Osteocyte (in vitro differentiated cells): ENCODE results near the gene CHFR. TPM values are rescaled to one million over a fixed set of nuclear protein-coding genes. Genes with fewer than 3 reads are reported as not detected.
"Not testable (repeated sequence)": the region's sequence is repeated elsewhere in the genome, so short reads cannot be mapped to it uniquely, and the experiment has no call there.

Source experiments
- DNase-seq: peaks from one replicate; pipeline ENCODE4 v3.0.0; 2021; ENCODE audit warnings: mixed read lengths; ENCODE audit not compliant: unreplicated experiment; ENCODE audit errors: extremely low spot score
- H3K27ac Mint-ChIP-seq: one replicate; pipeline ENCODE4 v1.8.0; 2021; ENCODE audit warnings: mild to moderate bottlenecking, mixed read lengths; ENCODE audit not compliant: unreplicated experiment
- H3K27me3 Mint-ChIP-seq: one replicate; pipeline ENCODE4 v1.8.0; 2021; ENCODE audit warnings: mixed read lengths; ENCODE audit not compliant: unreplicated experiment
- H3K36me3 Mint-ChIP-seq: one replicate; pipeline ENCODE4 v1.8.0; 2021; ENCODE audit warnings: mixed read lengths; ENCODE audit not compliant: unreplicated experiment
- H3K4me1 Mint-ChIP-seq: one replicate; pipeline ENCODE4 v1.8.0; 2021; ENCODE audit warnings: mixed read lengths; ENCODE audit not compliant: unreplicated experiment
- H3K4me3 Mint-ChIP-seq: one replicate; pipeline ENCODE4 v1.8.0; 2021; ENCODE audit warnings: mild to moderate bottlenecking, moderate library complexity, mixed read lengths; ENCODE audit not compliant: unreplicated experiment
- H3K9me3 Mint-ChIP-seq: one replicate; pipeline ENCODE4 v1.8.0; 2021; ENCODE audit warnings: mixed read lengths; ENCODE audit not compliant: unreplicated experiment
- CTCF ChIP-seq: fragments of 200-600 bp; sonication (generic); IDR thresholded peaks from 2 replicates; pipeline ENCODE4 v1.5.0; 2021; ENCODE audit warnings: antibody characterized with exemption, mild to moderate bottlenecking, moderate library complexity
- total RNA-seq: library from RNA; stranded (reverse); gene quantifications from 2 replicates; pipeline ENCODE4 v1.2.1, GENCODE V29; 2021

CHFR gene
- total RNA-seq, 1 donor from 2014 or later = 58.4 TPM

GRCh38 chr12:132847363-132848356 lies 39.7 kb downstream of the CHFR start:
- Mint-ChIP-seq H3K4me1 (no peaks in the 10 kb centered on the region), H3K36me3 (peaks cover 43% of the 10 kb centered on the region), H3K9me3 (no peaks in the 10 kb centered on the region), H3K27ac (no peak overlapping the region), H3K27me3 (no peaks in the 10 kb centered on the region), H3K4me3 (no peak overlapping the region)
- TF ChIP-seq CTCF = no peak
- no peak for DNase-seq

GRCh38 chr12:132844681-132845080 lies 42.7 kb downstream of the CHFR start:
- not testable (repeated sequence) for H3K4me1 Mint-ChIP-seq, H3K27ac Mint-ChIP-seq, DNase-seq, H3K4me3 Mint-ChIP-seq, H3K27me3 Mint-ChIP-seq, H3K9me3 Mint-ChIP-seq
- H3K36me3 Mint-ChIP-seq = peaks cover 50% of the 10 kb centered on the region

GRCh38 chr12:132842449-132843045 lies 44.9 kb downstream of the CHFR start:
- no peaks in the 10 kb centered on the region for H3K9me3 Mint-ChIP-seq
- no peaks in the 10 kb centered on the region for H3K4me1 Mint-ChIP-seq
- peaks cover 46% of the 10 kb centered on the region for H3K36me3 Mint-ChIP-seq
- no peaks in the 10 kb centered on the region for H3K27me3 Mint-ChIP-seq
- H3K27ac Mint-ChIP-seq = no peak overlapping the region
- DNase-seq = no peak
- TF ChIP-seq CTCF = no peak
- H3K4me3 Mint-ChIP-seq = no peak overlapping the region

GRCh38 chr12:132841151-132841550 lies 46.3 kb downstream of the CHFR start:
- TF ChIP-seq CTCF = no peak
- Mint-ChIP-seq H3K9me3 (no peaks in the 10 kb centered on the region), H3K36me3 (peaks cover 45% of the 10 kb centered on the region), H3K27me3 (no peaks in the 10 kb centered on the region), H3K4me1 (no peaks in the 10 kb centered on the region), H3K4me3 (no peak overlapping the region), H3K27ac (no peak overlapping the region)
- no peak for DNase-seq

GRCh38 chr12:132840536-132840935 lies 46.9 kb downstream of the CHFR start:
- Mint-ChIP-seq H3K27me3 (no peaks in the 10 kb centered on the region), H3K27ac (no peak overlapping the region), H3K4me1 (no peaks in the 10 kb centered on the region), H3K4me3 (no peak overlapping the region), H3K36me3 (peaks cover 40% of the 10 kb centered on the region), H3K9me3 (no peaks in the 10 kb centered on the region)
- TF ChIP-seq CTCF = no peak
- DNase-seq = no peak
